ENCODE results near the gene USP54. TPM values are rescaled to one million over a fixed set of nuclear protein-coding genes. Genes with fewer than 3 reads are reported as not detected.

Gene USP54
- total RNA-seq, 4 donors from 2014 or later: 159 to 315 (median 201) TPM

- 92 to 98% methylated on average over 4 of the region's 4 CpGs for WGBS, 2 donors
- Histone ChIP-seq H3K4me3 (replicated peaks in 1 of 3) (no peak overlapping the region), H3K27me3 (no peaks in the 10 kb centered on the region), H3K36me3 (peaks cover 0 to 9% of the 10 kb centered on the region in 2 donors), H3K4me1 (no peaks in the 10 kb centered on the region), H3K9me3 (no peaks in the 10 kb centered on the region), H3K27ac (no peak overlapping the region)
- no peak for DNase-seq
- TF ChIP-seq CTCF (IDR thresholded peaks at IDR 0.05): no peak
- no peak for TF ChIP-seq POLR2A (IDR thresholded peaks at IDR 0.05)
- intact Hi-C loops (cut with DNase I): no loop called here
These were observed 130.2 kb downstream of the USP54 start for GRCh38 chr10:73460897-73461296.

GRCh38 chr10:73459683-73460314 lies 131.3 kb downstream of the USP54 start:
- 93 to 95% methylated on average over 6 of the region's 6 CpGs for WGBS, 2 donors
- peaks cover 0 to 1% of the 10 kb centered on the region in 2 donors for H3K36me3 ChIP-seq
- DNase-seq: no peak
- H3K27me3 ChIP-seq: no peaks in the 10 kb centered on the region
- no peak overlapping the region for H3K27ac ChIP-seq
- no peaks in the 10 kb centered on the region for H3K4me1 ChIP-seq
- H3K9me3 ChIP-seq: no peaks in the 10 kb centered on the region
- H3K4me3 ChIP-seq (replicated peaks in 1 of 3): no peak overlapping the region
- TF ChIP-seq POLR2A (IDR thresholded peaks at IDR 0.05): no peak
- TF ChIP-seq CTCF (IDR thresholded peaks at IDR 0.05): no peak
- intact Hi-C loops (cut with DNase I): no loop called here

GRCh38 chr10:73456187-73456890 lies 134.8 kb downstream of the USP54 start:
- TF ChIP-seq POLR2A (IDR thresholded peaks at IDR 0.05): no peak
- Histone ChIP-seq H3K36me3 (peaks cover 0 to 5% of the 10 kb centered on the region in 2 donors), H3K27ac (no peak overlapping the region), H3K9me3 (no peaks in the 10 kb centered on the region), H3K27me3 (no peaks in the 10 kb centered on the region), H3K4me3 (replicated peaks in 1 of 3) (no peak overlapping the region), H3K4me1 (no peaks in the 10 kb centered on the region)
- intact Hi-C loops (cut with DNase I): no loop called here
- no peak for DNase-seq
- WGBS, 2 donors: 93 to 96% methylated on average over 2 of the region's 2 CpGs

GRCh38 chr10:73449113-73449512 lies 142.0 kb downstream of the USP54 start:
- H3K4me1 ChIP-seq: no peaks in the 10 kb centered on the region
- 97 to 100% methylated on average over 1 of the region's 1 CpG for WGBS, 2 donors
- no peak overlapping the region for H3K4me3 ChIP-seq (replicated peaks in 1 of 3)
- H3K9me3 ChIP-seq: no peaks in the 10 kb centered on the region
- H3K36me3 ChIP-seq: peaks cover 8 to 13% of the 10 kb centered on the region in 2 donors
- no peak for DNase-seq
- no peaks in the 10 kb centered on the region for H3K27me3 ChIP-seq
- no peak for TF ChIP-seq CTCF (IDR thresholded peaks at IDR 0.05)
- TF ChIP-seq POLR2A (IDR thresholded peaks at IDR 0.05): no peak
- intact Hi-C loops (cut with DNase I): no loop called here
- no peak overlapping the region for H3K27ac ChIP-seq

- DNase-seq: no peak
- Histone ChIP-seq H3K27ac (no peak overlapping the region), H3K4me3 (replicated peaks in 1 of 3) (no peak overlapping the region), H3K27me3 (no peaks in the 10 kb centered on the region), H3K9me3 (no peaks in the 10 kb centered on the region), H3K4me1 (no peaks in the 10 kb centered on the region), H3K36me3 (peaks cover 8 to 11% of the 10 kb centered on the region in 2 donors)
- no peak for TF ChIP-seq POLR2A (IDR thresholded peaks at IDR 0.05)
- TF ChIP-seq CTCF (IDR thresholded peaks at IDR 0.05): no peak
- intact Hi-C loops (cut with DNase I): no loop called here
- WGBS, 2 donors: 87 to 92% methylated on average over 1 of the region's 1 CpG
These were observed 142.8 kb downstream of the USP54 start for GRCh38 chr10:73448384-73448783.

Small RNA genes lying within 50 kb of the gene (small RNA-seq; reads per million reads assigned to genes)
- gene RNU6-883P: not detected

Other genes with a start within 250 kb of the USP54 start
- 10 to 100 TPM in 3 of 4 donors, 1 to 10 TPM in 1; 9.9 to 12.5 (median 11.7) TPM for gene CFAP70, start 232.5 kb downstream of the USP54 start, total RNA-seq
- 100 to 1,000 TPM; 128 to 222 (median 167) TPM for gene ANXA7, start 177.3 kb downstream of the USP54 start, total RNA-seq
- 1 to 10 TPM in 3 of 4 donors, under 1 TPM in 1; 0.94 to 2.9 (median 1.9) TPM for gene MSS51, start 157.8 kb downstream of the USP54 start, total RNA-seq
- gene PPP3CB, start 95.3 kb downstream of the USP54 start, total RNA-seq: 10 to 100 TPM; 36.4 to 45.2 (median 41.1) TPM
- 1 to 10 TPM; 2.0 to 7.0 (median 5.1) TPM for gene MYOZ1, start 50.1 kb upstream of the USP54 start, total RNA-seq
- not detected for gene SYNPO2L, start 64.7 kb upstream of the USP54 start, total RNA-seq
- 10 to 100 TPM in 2 of 4 donors, 1 to 10 TPM in 2; 8.2 to 12.1 (median 10.2) TPM for gene AGAP5, start 106.8 kb upstream of the USP54 start, total RNA-seq
- gene SEC24C, start 153.0 kb upstream of the USP54 start, total RNA-seq: 10 to 100 TPM; 56.2 to 95.2 (median 83.9) TPM
- gene CHCHD1, start 190.7 kb upstream of the USP54 start, total RNA-seq: 10 to 100 TPM; 14.1 to 57.3 (median 28.9) TPM
- gene ZSWIM8, start 194.3 kb upstream of the USP54 start, total RNA-seq: 100 to 1,000 TPM in 2 of 4 donors, 10 to 100 TPM in 2; 67.2 to 199 (median 108) TPM
- 10 to 100 TPM; 12.1 to 31.0 (median 25.0) TPM for gene NDST2, start 220.3 kb upstream of the USP54 start, total RNA-seq

Data from thyroid gland (tissue), 4 donors.